Endothelial cell of umbilical vein (primary cell): ENCODE measurements around the gene BHMT. TPM values are rescaled to one million over a fixed set of nuclear protein-coding genes. Genes with fewer than 3 reads are reported as not detected.

Experiments
- Bru-seq: library from RNA; stranded (reverse); fragments of 400-500 nt; gene quantifications from one replicate; lab custom pipeline; 2021; lab: Mats Ljungman, UMichigan
- BruChase-seq, 2 experiments: library from RNA; stranded (reverse); fragments of 400-500 nt; gene quantifications; one replicate each; lab custom pipeline; 2021; lab: Mats Ljungman, UMichigan
- BruUV-seq: library from RNA; stranded (reverse); fragments of 400-500 nt; replicated peaks from 2 replicates; lab custom pipeline; 2021; lab: Mats Ljungman, UMichigan
- CTCF ChIA-PET: fragments of 300-600, 350-600 bp; sonication (Branson Sonifier 250); formaldehyde crosslinking; loops from one replicate; lab custom pipeline; 2021; ENCODE audit warnings: antibody characterized with exemption, inconsistent platforms; lab: Charles Lee
- POLR2A ChIA-PET: fragments of 300-600, 350-600 bp; sonication (Branson Sonifier 250); formaldehyde crosslinking; loops from one replicate; lab custom pipeline; 2021; ENCODE audit warnings: antibody characterized with exemption, inconsistent platforms; lab: Charles Lee
- DNase-seq: peaks from one replicate; pipeline ENCODE4 v3.0.0-alpha.2; 2011; ENCODE audit warnings: low read depth, low spot score
- FAIRE-seq: peaks from 2 replicates; lab custom pipeline; 2011; peaks lifted over from hg19 to GRCh38; lab: Jason Lieb, UNC
- H2AFZ ChIP-seq: 2 replicates; pipeline ENCODE4 v1.6.0; 2012; ENCODE audit warnings: low read depth, low read length, control low read depth, inconsistent platforms
- H3K27ac ChIP-seq: 2 replicates; pipeline ENCODE4 v1.5.1; 2011; ENCODE audit warnings: low read depth, mild to moderate bottlenecking, control low read depth, low read length, moderate library complexity; ENCODE audit not compliant: insufficient read depth
- H3K27me3 ChIP-seq, 2 experiments: 2 replicates each; pipeline versions ENCODE4 v1.6.0 to v1.6.1; 2011; ENCODE audit warnings: low read length in 2 of 2, mixed read lengths in 1 of 2; ENCODE audit not compliant: control insufficient read depth in 2 of 2, insufficient read depth in 2 of 2
- H3K36me3 ChIP-seq, 2 experiments: 2 replicates in 1 of 2; 3 replicates in 1 of 2; pipeline ENCODE4 v1.5.1; 2011; ENCODE audit warnings: low read length in 2 of 2, mild to moderate bottlenecking in 1 of 2, moderate library complexity in 1 of 2; ENCODE audit not compliant: control insufficient read depth in 2 of 2, insufficient read depth in 2 of 2; ENCODE audit errors: extremely low read depth in 1 of 2
- H3K4me1 ChIP-seq: 3 replicates; pipeline ENCODE4 v1.5.1; 2011; ENCODE audit warnings: mild to moderate bottlenecking, low read length; ENCODE audit not compliant: control insufficient read depth, insufficient read depth; ENCODE audit errors: extremely low read depth
- H3K4me2 ChIP-seq: 2 replicates; pipeline ENCODE4 v1.6.1; 2011; ENCODE audit warnings: low read length, control low read depth, mixed read lengths; ENCODE audit not compliant: insufficient read depth
- H3K4me3 ChIP-seq, 3 experiments: fragments of 200-600 bp in 1 of 3; sonication (generic), shearing (Covaris generic) in 1 of 3; replicated peaks in 1 of 3; 2 replicates each; pipeline ENCODE4 v1.5.1; 2011 to 2016; ENCODE audit warnings: control low read depth in 3 of 3, low read length in 3 of 3, mild to moderate bottlenecking in 2 of 3, inconsistent platforms in 1 of 3, low read depth in 1 of 3, moderate library complexity in 1 of 3; ENCODE audit not compliant: insufficient read depth in 1 of 3
- H3K79me2 ChIP-seq: 2 replicates; pipeline ENCODE4 v1.6.0; 2012; ENCODE audit warnings: low read length, inconsistent platforms; ENCODE audit not compliant: control insufficient read depth, insufficient read depth
- H3K9ac ChIP-seq: replicated peaks from 2 replicates; pipeline ENCODE3; 2011; ENCODE audit warnings: low read length, control low read depth; ENCODE audit not compliant: insufficient read depth; ENCODE audit errors: extremely low read depth
- H3K9me1 ChIP-seq: replicated peaks from 3 replicates; pipeline ENCODE4 v1.6.0; 2011; ENCODE audit warnings: mild to moderate bottlenecking, low read length; ENCODE audit not compliant: control insufficient read depth, insufficient read depth; ENCODE audit errors: extremely low read depth
- H3K9me3 ChIP-seq: replicated peaks from 2 replicates; pipeline ENCODE4 v1.5.1; 2012; ENCODE audit warnings: low read length, inconsistent platforms; ENCODE audit not compliant: control insufficient read depth, insufficient read depth
- H4K20me1 ChIP-seq: replicated peaks from 2 replicates; pipeline ENCODE3; 2011; ENCODE audit warnings: mild to moderate bottlenecking, low read length; ENCODE audit not compliant: control insufficient read depth, insufficient read depth; ENCODE audit errors: extremely low read depth
- CTCF ChIP-seq, 2 donors: IDR thresholded peaks; 1 replicate in 1 of 2; 2 replicates in 1 of 2; pipeline ENCODE4 v1.5.1; 2011; ENCODE audit warnings: low read length in 2 of 2, mild to moderate bottlenecking in 2 of 2, moderate library complexity in 2 of 2, control low read depth in 1 of 2, inconsistent platforms in 1 of 2, low read depth in 1 of 2; ENCODE audit not compliant: insufficient read depth in 1 of 2; ENCODE audit errors: extremely low read depth in 1 of 2
- EZH2 ChIP-seq: IDR thresholded peaks from 2 replicates; pipeline ENCODE4 v1.6.1; 2012; ENCODE audit warnings: borderline replicate concordance, low read depth, mild to moderate bottlenecking, moderate library complexity, low read length, inconsistent platforms; ENCODE audit not compliant: severe bottlenecking
- FOS ChIP-seq: IDR thresholded peaks from 2 replicates; pipeline ENCODE4 v1.6.1; 2011; ENCODE audit warnings: mild to moderate bottlenecking, low read length, moderate library complexity, borderline replicate concordance; ENCODE audit not compliant: insufficient read depth
- GATA2 ChIP-seq: IDR thresholded peaks from 2 replicates; pipeline ENCODE4 v1.7.0; 2011; ENCODE audit warnings: low read depth, mild to moderate bottlenecking, moderate library complexity, mixed read lengths, low read length; ENCODE audit not compliant: insufficient read length, insufficient read depth
- JUN ChIP-seq: IDR thresholded peaks from 2 replicates; pipeline ENCODE4 v1.6.1; 2011; ENCODE audit warnings: borderline replicate concordance, low read depth; ENCODE audit not compliant: insufficient read length, insufficient read depth
- MAX ChIP-seq: IDR thresholded peaks from 2 replicates; pipeline ENCODE4 v1.6.1; 2011; ENCODE audit not compliant: insufficient read depth, insufficient read length
- MYC ChIP-seq: IDR thresholded peaks from one replicate; pipeline ENCODE4 v1.6.1; 2011; ENCODE audit warnings: mild to moderate bottlenecking, low read depth, low read length
- POLR2A ChIP-seq: IDR thresholded peaks from 2 replicates; pipeline ENCODE4 v1.6.1; 2012; ENCODE audit warnings: low read depth, mild to moderate bottlenecking, control low read depth, low read length
- POLR2AphosphoS5 ChIP-seq: IDR thresholded peaks from 2 replicates; pipeline ENCODE4 v1.6.1; 2012; ENCODE audit warnings: low read depth, mild to moderate bottlenecking, control low read depth, low read length, moderate library complexity; ENCODE audit not compliant: insufficient read depth
- dilution Hi-C: fragments of 300-500 bp; cut with MboI; formaldehyde crosslinking; loops from one replicate; pipeline ENCODE4 v1.15.0; 2019; ENCODE audit warnings: low sequenced_read_pairs; ENCODE audit not compliant: extremely low pct_ligation_motif_present
- intact Hi-C: fragments of 100-400 bp; cut with micrococcal nuclease; formaldehyde crosslinking; loops from one replicate; pipeline ENCODE4 v1.10.0; 2022
- long read RNA-seq: library from polyadenylated mRNA; stranded (forward); transcript quantifications from one replicate; pipeline ENCODE4 v2.0.0, GENCODE V29; 2021
- polyA minus RNA-seq, 3 experiments: library from RNA; depleted of rRNA, polyadenylated mRNA; stranded (reverse); fragments of >200 nt; gene quantifications; 1 replicate in 1 of 3; 2 replicates in 2 of 3; pipeline ENCODE4 v1.2.3, GENCODE V29; 2011
- polyA plus RNA-seq, 4 experiments: library from polyadenylated mRNA; depleted of rRNA in 3 of 4; stranded (reverse) in 3 of 4; unstranded in 1 of 4; fragments of >200 nt; gene quantifications; 2 replicates each; pipeline versions ENCODE4 v1.2.1 to v1.2.3, GENCODE V29; 2011 to 2012; ENCODE audit warnings: missing spikeins in 1 of 4
- total RNA-seq: library from RNA; stranded (reverse); gene quantifications from 2 replicates; pipeline ENCODE4 v1.2.3, GENCODE V29; 2021

BHMT gene
- total RNA-seq (not detected in 2 replicates), polyA plus RNA-seq (not detected in 2 replicates), polyA minus RNA-seq (not detected in 2 replicates), Bru-seq, nascent RNA (not detected), BruChase-seq, experiment 1, labeled RNA remaining after a 6-hour chase (percentile 8 among the genes with signal in this experiment), BruChase-seq, experiment 2, labeled RNA remaining after a 2-hour chase (percentile 5 among the genes with signal in this experiment)
- not detected in 2 replicates for polyA plus RNA-seq (2011; cell fraction: cytosol; rRNA removed)
- not detected in 2 replicates for polyA plus RNA-seq (2011; cell fraction: nucleus; rRNA removed)
- not detected in 2 replicates for polyA plus RNA-seq (2012)
- not detected for polyA minus RNA-seq (2011; cell fraction: cytosol; rRNA and poly(A)+ RNA removed)
- polyA minus RNA-seq (2011; cell fraction: nucleus; rRNA and poly(A)+ RNA removed), result not detected in 2 replicates
- long read RNA-seq, result 0 reads

- no peaks in the 10 kb centered on the region for H3K36me3 ChIP-seq
- no peaks in the 10 kb centered on the region for H3K9me1 ChIP-seq
- TF ChIP-seq CTCF (IDR thresholded peaks at IDR 0.05; ENCODE audit: extremely low read depth in 1 of 2, insufficient read depth in 1 of 2, low read depth in 1 of 2, low read length in 2 of 2), result no peak
- no peak for TF ChIP-seq MYC
- no peak for TF ChIP-seq GATA2
- no peak for TF ChIP-seq POLR2A
- no peak for TF ChIP-seq POLR2AphosphoS5
- no peak for TF ChIP-seq EZH2
- TF ChIP-seq MAX, result no peak
- no peak for TF ChIP-seq JUN
- TF ChIP-seq FOS, result no peak
- dilution Hi-C loops, result no loop called here
- intact Hi-C loops, result no loop called here
- no peaks in the 10 kb centered on the region for H4K20me1 ChIP-seq
- peaks cover 31 to 43% of the 10 kb centered on the region in 2 experiments for H3K27me3 ChIP-seq
- H3K9me3 ChIP-seq, result no peaks in the 10 kb centered on the region
- CTCF ChIA-PET, result no interaction called here
- H3K9ac ChIP-seq, result no peak within 1 kb of the TSS
- H3K4me2 ChIP-seq, result no peak within 1 kb of the TSS
- no peak within 1 kb of the TSS for H2AFZ ChIP-seq
- FAIRE-seq (no peak), DNase-seq (no peak)
- H3K4me3 ChIP-seq, result no peak within 1 kb of the TSS
- no peaks in the 10 kb centered on the region for H3K4me1 ChIP-seq
- POLR2A ChIA-PET, result no interaction called here
- BruUV-seq, result no TSS peak
- H3K79me2 ChIP-seq, result no peaks in the 10 kb centered on the region
- no peak within 1 kb of the TSS for H3K27ac ChIP-seq
Measured at GRCh38 chr5:79111387-79111959, at the start of gene BHMT. Gene BHMT, plus strand, starts transcription at chr5:79111809. Its CDS starts 77 bp downstream, at chr5:79111886.
